Measurements from ENCODE around the gene PRPH. TPM values are rescaled to one million over a fixed set of nuclear protein-coding genes. Genes with fewer than 3 reads are reported as not detected.
"Not testable (repeated sequence)": the region's sequence is repeated elsewhere in the genome, so short reads cannot be mapped to it uniquely, and the experiment has no call there.

The PRPH gene
- total RNA-seq, 2 experiments from 2014 or later: not detected

- Mint-ChIP-seq H3K9me3 (no peaks in the 10 kb centered on the region), H3K4me1 (ENCODE audit: low read depth) (peaks cover 8% of the 10 kb centered on the region), H3K4me3 (no peak overlapping the region), H3K27ac (no peak overlapping the region), H3K27me3 (peaks cover 9% of the 10 kb centered on the region), H3K36me3 (peaks cover 24% of the 10 kb centered on the region)
- POLR2A ChIA-PET: no interaction called here
- intact Hi-C loops (cut with micrococcal nuclease): no loop called here
- CTCF ChIA-PET: interaction anchor here (0.9 kb wide), 1 partner anchor 15 kb away, joined by 3 read pairs; no protein-coding TSS in a partner anchor
- DNase-seq: no peak
Observed at GRCh38 chr12:49327887-49328286, 32.9 kb downstream of the PRPH start.

- Mint-ChIP-seq H3K36me3 (peaks cover 22% of the 10 kb centered on the region), H3K9me3 (no peaks in the 10 kb centered on the region), H3K4me1 (ENCODE audit: low read depth) (peaks cover 6% of the 10 kb centered on the region), H3K27me3 (peaks cover 14% of the 10 kb centered on the region), H3K4me3 (no peak overlapping the region), H3K27ac (no peak overlapping the region)
- CTCF ChIA-PET: interaction anchor here (0.9 to 11.4 kb wide), 2 partner anchors 14 to 36 kb away, joined by 3 to 188 read pairs; partner anchors contain the start of gene PRPH
- DNase-seq: no peak
- intact Hi-C loops (cut with micrococcal nuclease): no loop called here
- POLR2A ChIA-PET: no interaction called here
Observed at GRCh38 chr12:49328816-49329215, 33.9 kb downstream of the PRPH start.

- H3K27me3 Mint-ChIP-seq: peaks cover 23% of the 10 kb centered on the region
- intact Hi-C loops (cut with micrococcal nuclease): no loop called here
- peaks cover 19% of the 10 kb centered on the region for H3K36me3 Mint-ChIP-seq
- no peak for DNase-seq
- no peaks in the 10 kb centered on the region for H3K9me3 Mint-ChIP-seq
- H3K27ac Mint-ChIP-seq: no peak overlapping the region
- H3K4me3 Mint-ChIP-seq: no peak overlapping the region
- H3K4me1 Mint-ChIP-seq (ENCODE audit: low read depth): peaks cover 4% of the 10 kb centered on the region
- ChIA-PET CTCF (interaction anchor here (0.8 to 11.4 kb wide), 4 partner anchors 12 to 37 kb away, joined by 3 to 188 read pairs (median 22); partner anchors contain the start of genes DNAJC22 and PRPH), POLR2A (interaction anchor here (1.5 kb wide), 1 partner anchor 37 kb away, joined by 4 read pairs; the partner anchor contains the start of gene SPATS2)
Observed at GRCh38 chr12:49330032-49330619, 35.2 kb downstream of the PRPH start.

GRCh38 chr12:49330631-49331379 lies 35.9 kb downstream of the PRPH start:
- Mint-ChIP-seq H3K9me3 (no peaks in the 10 kb centered on the region), H3K4me3 (no peak overlapping the region), H3K27me3 (peaks cover 30% of the 10 kb centered on the region), H3K27ac (no peak overlapping the region), H3K36me3 (peaks cover 16% of the 10 kb centered on the region), H3K4me1 (ENCODE audit: low read depth) (peaks cover 9% of the 10 kb centered on the region)
- ChIA-PET CTCF (interaction anchor here (0.5 to 11.4 kb wide), 21 partner anchors 9 to 343 kb away, joined by 3 to 188 read pairs (median 5); partner anchors contain the start of genes DNAJC22, PRPH, SPATS2 and TROAP), POLR2A (interaction anchor here (1.0 to 2.0 kb wide), 3 partner anchors 8 to 64 kb away, joined by 3 to 10 read pairs (median 4); partner anchors contain the start of genes SPATS2 and TROAP)
- intact Hi-C loops (cut with micrococcal nuclease): no loop called here
- no peak for DNase-seq

GRCh38 chr12:49331380-49332222 lies 36.7 kb downstream of the PRPH start:
- Mint-ChIP-seq H3K27me3 (peaks cover 32% of the 10 kb centered on the region), H3K4me1 (ENCODE audit: low read depth) (peaks cover 10% of the 10 kb centered on the region), H3K9me3 (no peaks in the 10 kb centered on the region), H3K36me3 (peaks cover 14% of the 10 kb centered on the region), H3K4me3 (no peak overlapping the region), H3K27ac (no peak overlapping the region)
- ChIA-PET POLR2A (interaction anchor here (1.0 to 2.0 kb wide), 3 partner anchors 9 to 64 kb away, joined by 3 to 10 read pairs (median 4); partner anchors contain the start of genes SPATS2 and TROAP), CTCF (interaction anchor here (0.5 to 11.4 kb wide), 22 partner anchors 9 to 343 kb away, joined by 3 to 188 read pairs (median 5); partner anchors contain the start of genes DNAJC22, PRPH, SPATS2 and TROAP)
- DNase-seq: peak; percentile 32
- intact Hi-C loops (cut with micrococcal nuclease): no loop called here

GRCh38 chr12:49332441-49332861 lies 37.5 kb downstream of the PRPH start:
- ChIA-PET POLR2A (interaction anchor here (2.0 kb wide), 1 partner anchor 10 kb away, joined by 10 read pairs; the partner anchor contains the start of gene TROAP), CTCF (interaction anchor here (0.6 to 11.4 kb wide), 15 partner anchors 10 to 297 kb away, joined by 3 to 188 read pairs (median 5); partner anchors contain the start of genes DNAJC22, PRPH, SPATS2 and TROAP)
- DNase-seq: no peak
- Mint-ChIP-seq H3K27ac (no peak overlapping the region), H3K27me3 (peaks cover 36% of the 10 kb centered on the region), H3K36me3 (peaks cover 14% of the 10 kb centered on the region), H3K9me3 (no peaks in the 10 kb centered on the region), H3K4me1 (ENCODE audit: low read depth) (peaks cover 17% of the 10 kb centered on the region), H3K4me3 (no peak overlapping the region)
- intact Hi-C loops (cut with micrococcal nuclease): no loop called here

- peaks cover 11% of the 10 kb centered on the region for H3K36me3 Mint-ChIP-seq
- H3K4me3 Mint-ChIP-seq: no peak overlapping the region
- no peak overlapping the region for H3K27ac Mint-ChIP-seq
- intact Hi-C loops (cut with micrococcal nuclease): no loop called here
- ChIA-PET POLR2A (no interaction called here), CTCF (interaction anchor here (1.4 to 11.4 kb wide), 6 partner anchors 10 to 181 kb away, joined by 4 to 188 read pairs (median 30); partner anchors contain the start of genes DNAJC22, PRPH and TROAP)
- H3K27me3 Mint-ChIP-seq: peaks cover 39% of the 10 kb centered on the region
- H3K4me1 Mint-ChIP-seq (ENCODE audit: low read depth): peaks cover 21% of the 10 kb centered on the region
- no peak for DNase-seq
- H3K9me3 Mint-ChIP-seq: no peaks in the 10 kb centered on the region
Observed at GRCh38 chr12:49332891-49333371, 38.0 kb downstream of the PRPH start.

GRCh38 chr12:49333778-49334177 lies 38.8 kb downstream of the PRPH start:
- H3K4me3 Mint-ChIP-seq; H3K9me3 Mint-ChIP-seq; DNase-seq; POLR2A ChIA-PET; H3K27ac Mint-ChIP-seq; intact Hi-C loops (cut with micrococcal nuclease): not testable (repeated sequence)
- Mint-ChIP-seq H3K27me3 (peaks cover 47% of the 10 kb centered on the region), H3K36me3 (peaks cover 10% of the 10 kb centered on the region), H3K4me1 (ENCODE audit: low read depth) (peaks cover 23% of the 10 kb centered on the region)
- CTCF ChIA-PET: interaction anchor here (1.4 to 11.4 kb wide), 4 partner anchors 9 to 41 kb away, joined by 4 to 188 read pairs (median 42); partner anchors contain the start of genes DNAJC22 and PRPH

GRCh38 chr12:49334226-49334625 lies 39.3 kb downstream of the PRPH start:
- peaks cover 7% of the 10 kb centered on the region for H3K36me3 Mint-ChIP-seq
- H3K27ac Mint-ChIP-seq: no peak overlapping the region
- intact Hi-C loops (cut with micrococcal nuclease): no loop called here
- no peak for DNase-seq
- H3K4me3 Mint-ChIP-seq: no peak overlapping the region
- CTCF ChIA-PET: interaction anchor here (1.4 to 11.4 kb wide), 4 partner anchors 8 to 41 kb away, joined by 4 to 188 read pairs (median 44); partner anchors contain the start of genes DNAJC22 and PRPH
- POLR2A ChIA-PET: interaction anchor here (1.5 kb wide), 1 partner anchor 39 kb away, joined by 4 read pairs; the partner anchor contains the start of gene PRPH
- H3K27me3 Mint-ChIP-seq: peaks cover 50% of the 10 kb centered on the region
- H3K4me1 Mint-ChIP-seq (ENCODE audit: low read depth): peaks cover 23% of the 10 kb centered on the region
- no peaks in the 10 kb centered on the region for H3K9me3 Mint-ChIP-seq

GRCh38 chr12:49334681-49335080 lies 39.7 kb downstream of the PRPH start:
- Mint-ChIP-seq H3K4me1 (ENCODE audit: low read depth) (peaks cover 23% of the 10 kb centered on the region), H3K27ac (no peak overlapping the region), H3K36me3 (peaks cover 7% of the 10 kb centered on the region), H3K4me3 (no peak overlapping the region), H3K27me3 (peaks cover 55% of the 10 kb centered on the region), H3K9me3 (no peaks in the 10 kb centered on the region)
- ChIA-PET POLR2A (interaction anchor here (0.5 to 1.5 kb wide), 2 partner anchors 11 to 40 kb away, joined by 3 to 4 read pairs; partner anchors contain the start of gene PRPH), CTCF (interaction anchor here (1.3 to 11.4 kb wide), 4 partner anchors 13 to 42 kb away, joined by 4 to 188 read pairs (median 23); partner anchors contain the start of genes DNAJC22 and PRPH)
- intact Hi-C loops (cut with micrococcal nuclease): no loop called here
- no peak for DNase-seq
